ENCODE measurements around the gene TRAF2. TPM values are rescaled to one million over a fixed set of nuclear protein-coding genes. Genes with fewer than 3 reads are reported as not detected.

Gene TRAF2
- total and polyA plus RNA-seq, 2 of the 8 experiments (the other 6 are each of a cell fraction or from before 2014, with no cell fraction given) = 26.9 to 50.2 TPM

- no peak overlapping the region for H3K4ac ChIP-seq (replicated peaks; ENCODE audit: insufficient read length, low read depth, low read length)
- H3K79me2 ChIP-seq (ENCODE audit: control insufficient read depth in 1 of 2, insufficient read depth in 2 of 2, low read length in 2 of 2) = no peaks in the 10 kb centered on the region
- H4K20me1 ChIP-seq (replicated peaks in 1 of 2; ENCODE audit: control insufficient read depth in 1 of 2, insufficient read depth in 2 of 2, low read length in 2 of 2) = peaks cover 0 to 1% of the 10 kb centered on the region in 2 experiments
- H3K4me1 ChIP-seq (replicated peaks in 1 of 4; ENCODE audit: control insufficient read depth in 3 of 4, insufficient read depth in 4 of 4, low read length in 3 of 4) = no peaks in the 10 kb centered on the region
- no peak overlapping the region for H2AK5ac ChIP-seq (ENCODE audit: low read depth, low read length)
- H4K5ac ChIP-seq (ENCODE audit: insufficient read length, low read depth, low read length) = no peak overlapping the region
- H3K4me3 ChIP-seq (ENCODE audit: extremely low read depth in 1 of 4, insufficient read depth in 2 of 4, low read depth in 3 of 4, low read length in 4 of 4) = no peak overlapping the region
- no peak overlapping the region for H3K9ac ChIP-seq (replicated peaks in 1 of 4; ENCODE audit: extremely low read depth in 1 of 4, low read depth in 3 of 4, low read length in 3 of 4)
- POLR2A ChIA-PET (ENCODE audit: partially characterized antibody) = no interaction called here
- CTCF ChIA-PET (ENCODE audit: partially characterized antibody) = interaction anchor here (1.4 kb wide), 1 partner anchor 14 kb away, joined by 5 read pairs; no protein-coding TSS in a partner anchor
- DNase-seq (ENCODE audit: low read depth in 1 of 2, low spot score in 2 of 2) (no peak), FAIRE-seq (no peak)
- no peak overlapping the region for H3K14ac ChIP-seq (ENCODE audit: insufficient read length)
- no peak overlapping the region for H3K23ac ChIP-seq (ENCODE audit: insufficient read length)
- H3K36me3 ChIP-seq (ENCODE audit: control insufficient read depth in 2 of 4, insufficient read depth in 4 of 4, low read length in 3 of 4) = no peaks in the 10 kb centered on the region
- no peak overlapping the region for H3K18ac ChIP-seq (ENCODE audit: extremely low read depth, low read length)
- H3K4me2 ChIP-seq (ENCODE audit: insufficient read depth in 1 of 2, low read depth in 2 of 2, low read length in 2 of 2) = no peak overlapping the region
- no peak overlapping the region for H3K56ac ChIP-seq (replicated peaks; ENCODE audit: insufficient read length, low read depth, low read length)
- H4K91ac ChIP-seq (replicated peaks; ENCODE audit: insufficient read length, low read length) = no peak overlapping the region
- H2BK12ac ChIP-seq (ENCODE audit: low read depth, low read length) = no peak overlapping the region
- H3K23me2 ChIP-seq (ENCODE audit: low read depth, low read length) = no peaks in the 10 kb centered on the region
- whole genome bisulfite sequencing, 2 experiments (ENCODE audit: extremely low coverage in 1 of 2, insufficient coverage in 1 of 2, insufficient read length in 1 of 2, insufficient replicate concordance in 2 of 2, low coverage in 1 of 2, low lambda C conversion rate in 2 of 2, missing lambda C conversion rate in 1 of 2) = 92% methylated on average over 4 of the region's 5 CpGs; no CpG with 5 or more reads in 1 of the 2 experiments
- no peaks in the 10 kb centered on the region for H3K27me3 ChIP-seq (replicated peaks in 1 of 4; ENCODE audit: control insufficient read depth in 3 of 4, extremely low read depth in 1 of 4, insufficient read depth in 3 of 4, low read length in 3 of 4)
- H2BK20ac ChIP-seq (ENCODE audit: low read length) = no peak overlapping the region
- TF ChIP-seq YY1 (IDR thresholded peaks at IDR 0.05; ENCODE audit: low read depth, low read length) = no peak
- H2AFZ ChIP-seq (ENCODE audit: low read length) = no peak overlapping the region
- no peak overlapping the region for H4K8ac ChIP-seq (ENCODE audit: extremely low read depth, insufficient read depth, low read length)
- peaks cover 17 to 18% of the 10 kb centered on the region in 2 experiments for H3K9me3 ChIP-seq (ENCODE audit: insufficient read depth in 2 of 2, low read depth in 1 of 2, low read length in 1 of 2)
- no peak overlapping the region for H2BK120ac ChIP-seq (replicated peaks; ENCODE audit: low read depth, low read length)
- H2BK5ac ChIP-seq (ENCODE audit: low read depth, low read length) = no peak overlapping the region
- no peak overlapping the region for H3K27ac ChIP-seq (ENCODE audit: low read depth, low read length)
- H3K79me1 ChIP-seq (ENCODE audit: low read depth, low read length) = no peaks in the 10 kb centered on the region
- no peak overlapping the region for H2BK15ac ChIP-seq (ENCODE audit: low read length)
Observed at GRCh38 chr9:136876476-136876875, 9.8 kb upstream of the TRAF2 start.

Measured in H1 (cell line).